Adrenal gland (tissue), 5 donors: ENCODE results near the gene OPN4.

Experiments
- CTCF ChIP-seq, 6 experiments: fragments of 450-650 bp in 4 of 6; fragments of 200-600 bp in 2 of 6; sonication (generic) in 1 of 6; IDR thresholded peaks; 1 replicate in 5 of 6; 2 replicates in 1 of 6; pipeline versions ENCODE4 v1.5.1 to v1.8.0; 2016 to 2021; ENCODE audit warnings: antibody characterized with exemption in 6 of 6, mild to moderate bottlenecking in 2 of 6, moderate library complexity in 1 of 6
- POLR2A ChIP-seq, 2 donors: fragments of 450-650 bp; IDR thresholded peaks; one replicate each; pipeline ENCODE4 v1.6.1; 2017; ENCODE audit warnings: antibody characterized with exemption in 2 of 2, mild to moderate bottlenecking in 2 of 2, moderate library complexity in 1 of 2
- donor health status: DM: no; HTN: no; CAD: no.

GRCh38 chr10:86698207-86698940 is 44.0 kb downstream of the OPN4 start:
- TF ChIP-seq CTCF (IDR thresholded peaks at IDR 0.05) (no peak), POLR2A (IDR thresholded peaks at IDR 0.05) (no peak)
